22Rv1 (cell line): ENCODE data around the gene GLIS1.

Experiments used
- H3K27ac ChIP-seq: fragments of 450-650 bp; 2 replicates; pipeline ENCODE4 v1.5.1; 2017
- CTCF ChIP-seq: fragments of 450-650 bp; IDR thresholded peaks from 2 replicates; pipeline ENCODE4 v1.5.1; 2017; ENCODE audit warnings: mild to moderate bottlenecking
- ZFX ChIP-seq: fragments of 450-650 bp; IDR thresholded peaks from 2 replicates; pipeline ENCODE4 v1.6.1; 2017; ENCODE audit warnings: antibody characterized with exemption, borderline replicate concordance

Gene GLIS1

GRCh38 chr1:53469373-53469772 is 269.6 kb downstream of the GLIS1 start:
- TF ChIP-seq ZFX, result no peak
- TF ChIP-seq CTCF, result no peak
- no peak overlapping the region for H3K27ac ChIP-seq

- H3K27ac ChIP-seq, result no peak overlapping the region
- TF ChIP-seq ZFX, result no peak
- no peak for TF ChIP-seq CTCF
These were observed 270.6 kb downstream of the GLIS1 start for GRCh38 chr1:53468374-53468773.

- H3K27ac ChIP-seq, result no peak overlapping the region
- TF ChIP-seq CTCF (no peak), ZFX (no peak)
These were observed 271.6 kb downstream of the GLIS1 start for GRCh38 chr1:53467391-53467790.

- no peak overlapping the region for H3K27ac ChIP-seq
- no peak for TF ChIP-seq ZFX
- TF ChIP-seq CTCF, result no peak
These were observed 273.7 kb downstream of the GLIS1 start for GRCh38 chr1:53465023-53465957.

GRCh38 chr1:53463961-53464899 is 274.7 kb downstream of the GLIS1 start:
- no peak overlapping the region for H3K27ac ChIP-seq
- no peak for TF ChIP-seq CTCF
- TF ChIP-seq ZFX, result no peak

GRCh38 chr1:53462769-53463501 is 276.0 kb downstream of the GLIS1 start:
- TF ChIP-seq CTCF, result no peak
- no peak for TF ChIP-seq ZFX
- H3K27ac ChIP-seq, result no peak overlapping the region
